C4-2B (cell line): ENCODE measurements around the gene NRG2.

Experiments
- CTCF ChIP-seq: fragments of 450-650 bp; conservative IDR thresholded peaks from 2 replicates; pipeline ENCODE4 v1.5.1; 2017; ENCODE audit warnings: mild to moderate bottlenecking
- ZFX ChIP-seq: fragments of 450-650 bp; IDR thresholded peaks from 2 replicates; pipeline ENCODE4 v1.6.1; 2017

- TF ChIP-seq CTCF, result no peak
- TF ChIP-seq ZFX, result no peak
Observed at GRCh38 chr5:139898981-139899380, 144.1 kb downstream of the NRG2 start.
